ENCODE measurements around the gene TMEM201. TPM values are rescaled to one million over a fixed set of nuclear protein-coding genes. Genes with fewer than 3 reads are reported as not detected.
"Not testable (repeated sequence)": the region's sequence is repeated elsewhere in the genome, so short reads cannot be mapped to it uniquely, and the experiment has no call there.

The TMEM201 gene
- polyA plus RNA-seq, 1 donor, result 17.1 TPM

DNA sequence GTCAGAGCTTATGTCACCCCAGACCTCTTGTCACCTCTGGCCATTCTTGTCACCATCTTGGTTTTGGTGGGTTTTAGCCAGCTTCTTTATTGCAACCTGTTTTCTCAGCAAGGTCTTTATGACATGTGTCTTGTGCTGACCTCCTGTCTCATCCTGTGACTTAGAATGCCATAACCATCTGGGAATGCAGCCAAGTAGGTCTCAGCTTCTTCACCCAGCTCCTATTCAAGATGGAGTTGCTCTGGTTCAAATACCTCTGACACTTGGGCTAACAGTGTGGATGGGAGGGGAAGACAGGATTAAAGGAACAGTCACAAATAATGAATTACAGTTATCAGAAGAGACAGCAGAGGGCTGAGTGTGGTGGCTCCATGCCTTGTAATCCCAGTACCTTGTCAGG lies 32.3 kb downstream of the TMEM201 start:
- DNase-seq, result no peak

DNA sequence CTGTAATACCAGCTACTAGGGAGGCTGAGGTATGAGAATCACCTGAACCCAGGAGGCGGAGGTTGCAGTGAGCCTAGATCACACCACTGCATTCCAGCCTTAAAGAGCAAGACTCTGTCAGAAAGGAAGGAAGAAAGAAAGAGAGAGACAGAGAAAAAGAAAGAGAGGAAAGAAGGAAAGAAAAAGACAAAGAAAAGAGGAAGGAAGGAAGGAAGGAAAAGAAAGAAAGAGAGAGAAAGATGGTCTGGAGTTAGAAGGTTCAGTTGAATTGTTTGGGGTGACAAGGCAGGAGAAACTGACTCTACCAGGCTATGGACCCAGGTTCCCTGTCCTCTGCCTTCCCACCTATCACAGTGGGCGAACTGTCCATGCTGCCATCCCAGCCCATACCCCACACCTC lies 35.4 kb downstream of the TMEM201 start:
- no peak for DNase-seq

DNA sequence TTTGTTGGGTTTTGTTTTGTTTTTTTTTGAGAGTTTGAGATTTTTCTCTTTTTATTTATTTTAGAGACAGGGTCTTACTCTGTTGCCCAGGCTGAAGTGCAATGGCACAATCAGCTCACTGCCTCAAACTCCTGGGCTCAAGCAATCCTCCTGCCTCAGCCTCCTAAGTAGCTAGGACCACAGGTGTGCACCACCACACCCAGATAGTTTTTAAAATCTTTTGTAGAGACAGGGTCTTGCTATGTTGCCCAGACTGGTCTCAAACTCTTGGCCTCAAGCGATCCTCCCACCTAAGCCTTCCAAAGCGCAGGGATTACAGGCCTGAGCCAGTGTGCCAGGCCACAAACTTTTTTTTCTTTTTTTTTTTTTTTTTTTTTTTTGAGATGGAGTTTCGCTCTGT lies 36.3 kb downstream of the TMEM201 start:
- not testable (repeated sequence) for DNase-seq

DNA sequence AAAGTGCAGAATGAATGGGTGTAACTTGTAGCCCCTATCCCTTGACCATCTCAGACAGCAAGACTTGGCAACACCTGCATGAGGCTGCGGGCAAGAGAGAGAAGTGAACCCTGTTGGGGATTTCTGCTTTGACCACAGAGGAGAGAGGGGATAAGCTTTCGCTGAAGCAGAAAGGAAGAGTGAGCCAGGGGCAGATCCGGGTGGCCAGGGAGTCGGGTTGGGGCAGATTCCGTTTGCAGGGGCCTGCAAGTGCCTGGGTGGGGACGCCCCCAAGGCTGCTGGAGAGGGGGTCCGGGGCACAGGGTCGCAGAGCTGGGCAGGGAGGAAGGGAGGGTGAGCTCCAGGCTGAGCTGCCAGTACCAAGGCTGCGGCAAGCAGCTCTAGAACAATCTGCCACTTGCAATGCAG lies 37.5 kb downstream of the TMEM201 start:
- no peak for DNase-seq

DNA sequence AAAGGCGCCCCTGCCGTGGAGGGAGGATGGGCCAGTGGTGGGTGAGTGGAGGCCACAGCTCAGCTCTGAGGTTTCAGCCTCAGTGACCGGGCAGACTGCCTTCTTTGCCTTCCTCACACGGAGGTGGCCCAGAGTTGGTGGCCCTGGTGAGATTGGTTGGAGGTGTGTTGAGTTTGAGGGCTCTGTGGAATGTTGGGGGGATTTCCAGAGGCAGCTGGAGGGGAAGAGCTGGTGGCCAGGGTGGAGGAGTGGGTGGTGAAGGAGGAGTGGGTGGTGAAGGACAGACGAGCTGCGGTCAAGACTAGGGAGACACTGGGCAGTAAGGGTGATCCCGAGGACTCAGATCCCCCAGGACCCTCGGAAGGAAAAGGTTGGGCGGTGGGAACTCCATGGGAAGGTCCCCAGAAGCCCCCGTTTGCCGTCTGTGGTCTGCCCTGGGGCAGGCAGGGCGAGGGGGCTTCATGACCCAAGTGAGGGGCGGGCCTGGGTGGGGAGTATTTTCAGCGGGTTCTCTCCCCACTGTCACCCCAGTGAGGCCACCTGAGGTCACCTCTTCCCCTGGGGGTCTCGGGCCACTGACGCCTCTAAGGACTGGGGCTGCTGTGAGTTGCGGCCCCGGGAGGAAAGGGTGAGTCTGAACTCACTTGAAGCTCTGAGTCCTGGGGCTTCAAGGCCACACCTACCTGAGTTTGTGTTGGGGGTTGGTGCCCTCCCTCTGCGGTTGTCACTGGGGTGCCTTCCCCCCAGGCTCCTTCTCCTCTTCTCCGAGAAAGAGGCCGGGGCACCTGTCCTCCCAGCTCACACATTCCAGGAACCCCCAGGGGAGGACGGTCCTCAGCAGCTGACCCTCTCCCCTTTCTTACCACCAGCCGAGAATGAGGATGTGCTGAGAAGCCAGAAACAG lies 40.1 kb downstream of the TMEM201 start:
- DNase-seq, result no peak

DNA sequence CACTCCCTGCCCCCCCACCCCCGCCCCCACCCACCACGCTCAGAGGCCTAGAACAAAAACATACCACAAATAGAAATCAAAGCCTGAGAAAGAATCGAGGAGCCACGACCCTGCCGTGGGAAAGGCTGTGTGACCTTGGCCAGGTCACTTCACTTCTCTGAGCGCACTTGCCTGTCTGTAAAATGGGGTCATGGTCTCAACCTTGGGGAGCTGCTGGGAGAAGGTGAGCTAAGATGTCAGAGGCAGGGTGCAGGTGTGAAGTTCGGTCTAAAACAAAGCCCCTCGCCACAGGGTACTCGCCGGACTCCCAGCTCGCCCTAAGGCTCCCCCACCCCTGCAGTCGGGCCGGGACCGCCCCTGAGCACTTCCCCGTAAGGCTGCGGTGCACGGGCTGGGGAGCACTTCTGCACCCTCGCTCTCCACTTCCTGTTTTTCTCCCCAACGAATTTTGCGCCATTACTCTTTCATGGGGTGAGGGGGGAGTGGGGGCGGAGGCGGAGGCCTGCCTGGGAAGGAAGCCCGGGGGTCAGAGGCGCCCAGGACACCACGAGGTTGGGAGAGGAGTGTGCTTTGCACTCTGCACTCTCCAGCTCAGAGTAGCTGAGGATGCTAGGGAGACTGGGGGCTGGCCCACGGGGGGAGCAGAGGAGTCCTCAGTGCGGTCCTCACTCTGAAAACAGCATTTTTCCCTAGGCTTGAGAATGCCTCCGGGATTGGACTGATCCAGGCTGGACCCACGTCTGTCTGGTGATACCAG lies 40.9 kb downstream of the TMEM201 start:
- DNase-seq, result no peak

DNA sequence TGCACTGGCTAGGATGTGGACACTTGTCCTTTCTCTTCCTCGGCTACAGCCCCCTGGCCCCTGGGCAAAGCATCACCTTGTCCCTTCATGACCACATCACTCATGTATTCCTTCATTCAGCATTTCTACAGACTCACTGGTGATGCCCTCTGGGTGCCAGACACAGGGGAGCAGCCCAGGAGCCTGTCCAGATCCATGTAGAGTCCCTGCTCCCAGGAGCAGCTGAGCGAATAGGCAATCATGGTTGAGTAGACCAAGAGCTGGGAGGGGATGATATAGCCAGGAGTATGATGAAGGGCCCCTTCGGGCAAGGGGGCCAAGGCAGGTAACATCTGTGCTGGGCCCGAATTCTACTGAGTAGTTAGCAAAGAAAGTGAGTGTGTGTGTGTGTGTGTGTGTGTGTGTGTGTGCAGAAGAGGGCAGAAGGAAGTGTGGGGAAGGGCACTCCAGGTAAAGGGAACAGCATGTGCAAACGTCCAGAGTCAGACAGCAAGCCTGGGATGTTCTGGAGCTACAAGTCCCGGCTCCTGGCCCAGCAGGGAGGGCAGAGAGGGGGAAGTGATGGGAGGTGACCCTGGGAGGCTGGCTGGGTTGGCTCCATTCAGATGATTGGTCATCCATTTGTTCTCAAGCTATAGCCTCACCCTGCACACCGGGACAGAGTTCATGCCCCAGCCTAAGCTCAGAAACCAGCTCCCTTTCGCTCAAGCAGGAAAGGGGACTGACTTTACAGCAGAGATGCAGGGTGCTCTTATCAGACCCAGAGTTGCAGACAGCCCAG lies 41.8 kb downstream of the TMEM201 start:
- no peak for DNase-seq

DNA sequence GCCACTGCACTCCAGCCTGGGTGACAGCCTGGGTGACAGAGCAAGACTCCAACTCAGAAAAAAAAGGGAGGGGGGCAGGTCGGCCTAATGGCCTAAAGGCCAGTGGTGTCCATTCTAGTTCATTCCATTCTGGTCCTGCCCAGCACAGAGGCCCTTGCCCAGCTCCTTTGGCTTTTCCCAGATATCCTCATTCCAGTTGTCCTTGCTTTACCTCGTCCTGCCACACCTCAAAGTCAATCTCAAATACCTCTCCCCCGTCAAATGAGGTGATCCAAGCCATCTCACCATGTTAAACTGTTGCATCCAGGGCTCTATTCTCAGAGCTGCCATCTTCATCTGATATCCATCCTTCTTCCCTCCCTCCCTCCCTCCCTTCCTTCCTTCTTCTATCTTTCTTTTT lies 42.9 kb downstream of the TMEM201 start:
- DNase-seq, result no peak

DNA sequence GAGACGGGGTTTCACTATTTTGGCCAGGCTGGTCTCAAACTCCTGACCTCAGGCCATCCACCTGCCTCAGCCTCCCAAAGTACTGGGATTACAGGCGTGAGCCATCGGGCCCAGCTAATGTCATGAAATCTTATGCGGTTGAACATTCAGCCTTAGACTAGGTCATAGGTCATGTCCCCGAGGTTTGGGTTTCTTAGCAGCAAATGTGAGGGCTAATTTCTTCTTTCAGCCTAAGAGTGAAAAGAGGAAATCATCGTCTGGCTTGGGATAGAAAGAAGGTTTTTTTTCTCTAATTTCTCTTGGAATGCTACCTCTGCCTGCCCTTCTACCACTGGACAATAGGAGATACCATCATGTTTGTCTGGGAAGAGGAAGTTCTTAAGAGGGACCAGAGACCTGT lies 44.8 kb downstream of the TMEM201 start:
- no peak for DNase-seq

DNA sequence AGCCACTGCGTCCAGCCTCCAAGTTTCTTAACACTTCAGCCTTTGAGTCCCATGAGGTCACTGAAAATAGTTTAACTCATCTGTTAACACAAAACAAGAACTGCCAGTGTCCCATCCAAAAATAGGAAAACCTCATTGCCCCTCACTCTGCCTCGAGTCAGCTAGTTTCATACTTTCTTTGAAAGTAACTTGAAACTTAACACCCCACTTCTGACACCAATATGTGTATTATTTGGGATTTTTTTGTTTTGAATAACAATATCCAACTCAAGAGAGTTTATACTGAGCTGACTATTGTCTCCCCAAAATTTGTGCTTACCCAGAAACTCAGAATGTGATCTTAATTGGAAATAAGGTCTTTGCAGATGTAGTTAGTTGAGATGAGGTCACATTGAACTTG lies 45.9 kb downstream of the TMEM201 start:
- no peak for DNase-seq

DNA sequence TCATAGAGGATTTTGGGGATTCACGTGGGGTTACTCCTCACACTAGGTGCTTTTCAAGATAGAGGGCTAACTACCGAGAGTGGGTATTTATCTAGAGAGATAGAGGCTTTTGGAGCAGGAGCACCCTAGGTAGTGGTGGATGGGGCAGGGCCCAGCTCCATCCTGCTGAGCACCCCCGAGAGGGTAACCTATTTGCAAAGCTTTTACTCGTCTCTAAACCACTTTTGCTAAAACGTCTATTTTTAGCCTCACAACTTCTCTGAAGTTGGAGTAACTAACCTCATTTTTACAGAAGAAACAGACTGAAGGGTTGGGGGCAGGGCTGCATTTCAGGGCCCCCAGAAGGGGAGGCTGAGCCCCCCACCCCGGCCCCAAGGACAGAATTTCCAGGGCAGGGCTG lies 50.5 kb downstream of the TMEM201 start:
- no peak for DNase-seq

DNA sequence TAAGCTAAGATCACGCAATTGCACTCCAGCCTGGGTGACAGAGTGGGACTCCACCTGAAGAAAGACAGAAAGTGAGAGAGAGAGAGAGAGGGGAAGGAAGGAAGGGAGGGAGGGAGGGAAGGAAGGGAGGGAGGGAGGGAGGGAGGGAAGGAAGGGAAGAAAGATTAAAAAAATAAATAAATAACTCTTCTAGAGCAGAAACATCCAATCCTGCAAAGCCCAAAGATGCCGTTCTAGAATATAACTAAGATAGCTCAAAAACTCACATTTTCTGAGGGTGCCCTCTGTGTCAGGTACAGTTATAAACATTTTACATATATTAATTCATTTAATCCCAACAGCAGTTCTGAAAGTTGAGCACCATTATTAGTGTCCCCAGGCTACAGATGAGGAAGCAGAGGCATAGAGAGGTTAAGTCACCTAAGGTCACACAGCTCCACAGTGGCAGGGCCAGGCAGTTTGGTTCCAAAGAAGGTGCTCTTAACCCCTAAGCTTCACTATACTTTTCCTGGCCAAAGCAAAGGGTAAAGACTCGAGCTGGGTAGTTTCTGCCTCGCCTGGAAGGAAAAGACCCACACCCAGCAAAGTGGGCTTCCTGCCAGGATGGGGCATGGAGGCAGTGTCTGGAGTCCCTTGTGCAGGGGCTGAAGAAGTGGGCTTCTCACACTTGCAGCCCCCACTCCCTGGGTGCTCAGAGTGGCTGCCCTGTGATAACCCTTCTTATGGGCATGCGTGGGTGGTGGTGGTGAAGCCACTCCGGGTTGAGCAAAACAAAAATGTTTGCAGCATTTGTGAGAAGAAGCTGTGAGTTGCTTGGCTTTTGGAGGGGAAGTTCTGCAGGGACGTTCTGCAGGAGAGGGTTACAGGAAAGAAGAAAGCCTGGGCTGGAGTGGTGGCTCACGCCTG lies 54.9 kb downstream of the TMEM201 start:
- no peak for DNase-seq

DNA sequence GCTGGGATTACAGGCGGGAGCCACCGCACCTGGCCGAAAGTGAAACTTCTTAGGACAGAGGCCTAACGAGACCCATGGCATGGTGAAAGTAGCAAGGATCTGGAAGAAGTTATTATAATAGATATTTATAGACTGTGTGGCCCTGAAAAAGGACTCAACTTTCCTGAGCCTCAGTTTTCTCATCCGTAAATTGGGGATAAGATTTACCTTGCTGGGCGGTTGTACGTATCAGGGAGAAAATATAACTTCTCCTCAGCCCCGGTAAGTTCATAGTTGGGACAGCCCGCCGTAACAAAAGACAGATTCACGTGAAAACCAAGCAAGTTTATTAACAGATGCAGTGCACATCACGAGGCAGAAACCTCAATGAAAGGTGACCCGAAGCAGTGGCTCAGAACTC lies 57.3 kb downstream of the TMEM201 start:
- DNase-seq, result no peak

DNA sequence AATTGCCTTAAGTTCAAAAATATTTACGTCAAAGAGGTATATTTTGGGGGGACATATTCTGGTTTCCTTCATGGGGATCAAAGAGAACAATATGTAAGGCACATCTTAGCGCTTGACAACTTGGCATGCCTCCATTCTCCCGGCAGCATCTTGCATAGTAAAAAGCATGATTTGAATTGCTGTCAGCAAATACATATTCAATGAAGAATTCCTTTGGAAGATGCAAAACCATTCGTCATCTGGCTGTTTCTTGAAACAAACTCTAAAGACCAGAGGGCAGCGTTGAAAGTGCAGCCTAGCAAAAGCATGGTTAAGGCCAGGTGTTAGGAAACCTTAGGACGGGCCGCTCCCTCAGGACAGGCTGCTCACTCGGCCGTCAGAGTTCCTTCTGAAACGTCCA lies 59.5 kb downstream of the TMEM201 start:
- DNase-seq, result no peak

DNA sequence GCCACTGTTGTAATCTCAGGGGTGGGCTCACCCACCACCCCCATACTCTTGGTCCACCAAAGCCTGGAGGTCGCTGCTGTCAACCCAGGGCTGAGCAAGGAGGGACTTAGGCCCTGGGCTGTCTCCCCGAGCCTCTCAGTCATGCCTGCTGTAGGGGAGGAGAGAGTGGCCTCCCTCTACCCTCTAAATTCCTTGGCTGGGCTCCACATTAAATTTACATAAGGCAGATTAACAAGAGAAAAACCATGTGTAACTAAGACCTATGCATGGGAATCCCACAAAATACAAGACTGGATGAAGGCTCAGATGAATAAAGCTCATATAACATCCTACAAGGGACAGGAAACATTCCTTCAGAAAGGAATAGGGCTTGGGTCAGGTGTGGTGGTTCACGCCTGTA lies 61.1 kb downstream of the TMEM201 start:
- DNase-seq, result no peak

DNA sequence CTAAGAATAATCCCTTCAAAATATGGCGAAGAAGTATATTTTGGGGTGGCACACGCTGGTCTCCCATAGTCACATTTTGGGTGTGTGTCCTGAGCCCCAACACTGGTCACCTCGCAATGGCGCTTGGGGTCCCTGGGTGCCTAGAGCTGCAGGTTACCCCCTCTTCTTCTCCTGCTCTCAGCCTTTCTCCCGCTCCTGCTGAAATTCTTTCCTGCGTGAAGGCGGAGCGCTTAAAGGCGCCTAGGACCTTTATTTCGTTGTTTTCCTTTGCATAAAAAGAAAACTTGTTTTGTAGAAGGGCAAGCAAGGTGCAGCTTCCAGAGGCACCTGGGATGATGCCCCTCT lies 62.5 kb downstream of the TMEM201 start:
- no peak for DNase-seq

DNA sequence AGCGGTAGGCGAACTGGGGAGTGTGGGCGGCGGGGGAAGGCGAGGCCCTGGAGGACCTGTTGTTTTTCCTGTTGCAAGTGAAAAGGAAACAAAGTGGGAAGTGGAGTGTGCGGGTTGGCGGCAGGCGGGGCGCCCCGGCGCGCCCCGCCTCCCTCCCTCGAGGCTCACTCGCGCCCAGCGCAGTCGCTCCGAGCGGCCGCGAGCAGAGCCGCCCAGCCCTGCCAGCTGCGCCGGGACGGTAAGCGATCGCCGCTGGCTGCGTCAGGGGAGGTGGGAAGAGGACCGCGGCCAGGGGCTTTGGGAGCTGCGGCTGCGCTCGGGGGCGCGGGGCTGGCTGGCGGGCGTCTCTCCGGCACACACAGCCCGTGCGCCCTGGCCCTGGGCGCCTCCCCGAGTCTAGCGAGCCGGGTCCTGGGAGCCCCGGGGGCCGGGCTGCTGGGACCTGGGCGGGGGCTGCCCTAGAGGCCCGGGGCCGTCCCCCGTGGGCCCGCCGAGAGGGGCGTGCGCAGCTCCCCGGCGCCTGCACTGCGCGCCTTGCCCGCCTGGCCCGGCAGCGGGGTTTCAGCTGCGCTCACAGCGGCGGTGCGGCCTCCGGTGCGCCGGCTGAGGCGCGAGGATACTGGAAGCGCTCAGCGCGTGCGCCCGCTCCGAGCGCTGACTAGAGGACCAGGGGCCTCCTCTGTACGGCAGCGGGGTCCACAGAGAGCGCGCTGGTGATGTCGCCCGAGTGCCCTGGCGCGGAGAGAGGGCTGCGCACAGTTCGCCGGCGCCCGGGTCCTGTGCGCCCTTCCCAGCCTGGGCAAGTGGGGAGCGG lies 63.1 kb downstream of the TMEM201 start, which contains the start of gene PIK3CD:
TSS of gene PIK3CD (plus strand) at position 167 of the 814 bp plus-strand sequence. CDS start 58,725 bp downstream, outside the sequence.
- DNase-seq, result peak; percentile 32

DNA sequence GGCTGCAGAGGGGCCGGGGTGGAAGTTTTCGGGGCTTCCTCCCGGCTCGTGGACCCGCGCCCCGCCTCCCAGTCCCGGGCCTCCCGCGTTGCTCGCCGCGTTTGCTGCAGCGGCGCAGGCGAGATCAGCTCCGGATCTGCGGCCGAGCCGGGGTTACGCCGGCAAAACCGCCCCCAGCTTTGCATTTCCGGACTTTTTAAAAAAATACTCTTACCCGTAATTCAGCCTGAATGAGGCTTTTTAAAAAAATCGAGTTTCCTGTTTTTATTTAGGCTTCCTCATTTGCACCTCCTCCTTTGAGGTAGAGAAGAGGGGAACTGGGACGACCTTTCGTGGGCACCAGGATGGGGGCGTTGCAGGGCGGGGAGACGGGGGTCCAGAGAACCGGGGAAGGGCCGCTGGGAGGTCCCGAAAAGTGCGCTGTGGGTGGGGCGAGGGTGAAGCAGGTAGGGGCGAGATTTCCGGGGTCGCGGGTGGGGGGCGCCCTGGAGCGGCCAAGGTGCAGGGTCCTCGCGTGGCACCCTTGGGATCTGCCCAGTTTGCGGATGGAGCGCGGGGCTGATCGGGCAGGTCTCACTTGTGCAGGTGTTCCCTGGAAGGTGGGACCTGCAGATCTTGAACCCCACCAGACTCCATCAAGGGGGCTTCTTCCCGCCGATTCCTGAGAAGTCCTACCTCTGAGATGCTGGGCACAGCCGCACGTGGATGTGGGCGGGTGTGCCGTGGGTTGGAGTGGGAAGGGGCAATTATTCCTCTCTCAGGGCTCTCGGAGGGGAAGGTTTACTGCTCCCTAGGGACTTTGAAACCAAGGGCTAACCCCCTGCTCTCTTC lies 63.9 kb downstream of the TMEM201 start:
- DNase-seq, result no peak

DNA sequence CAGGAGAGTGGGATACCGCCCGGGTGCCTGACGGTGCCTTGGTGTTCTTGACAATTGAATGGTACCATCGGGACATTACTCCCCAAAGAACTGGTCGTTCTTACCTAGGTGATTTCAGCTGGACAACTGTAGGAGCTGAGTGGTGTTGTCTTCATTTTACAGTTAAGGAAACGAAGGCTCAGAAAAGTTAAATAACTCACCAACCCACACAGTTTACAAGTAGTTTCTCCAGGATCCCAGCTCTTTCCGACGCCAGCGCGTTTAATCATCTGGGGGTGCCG lies 64.4 kb downstream of the TMEM201 start:
- DNase-seq, result no peak

DNA sequence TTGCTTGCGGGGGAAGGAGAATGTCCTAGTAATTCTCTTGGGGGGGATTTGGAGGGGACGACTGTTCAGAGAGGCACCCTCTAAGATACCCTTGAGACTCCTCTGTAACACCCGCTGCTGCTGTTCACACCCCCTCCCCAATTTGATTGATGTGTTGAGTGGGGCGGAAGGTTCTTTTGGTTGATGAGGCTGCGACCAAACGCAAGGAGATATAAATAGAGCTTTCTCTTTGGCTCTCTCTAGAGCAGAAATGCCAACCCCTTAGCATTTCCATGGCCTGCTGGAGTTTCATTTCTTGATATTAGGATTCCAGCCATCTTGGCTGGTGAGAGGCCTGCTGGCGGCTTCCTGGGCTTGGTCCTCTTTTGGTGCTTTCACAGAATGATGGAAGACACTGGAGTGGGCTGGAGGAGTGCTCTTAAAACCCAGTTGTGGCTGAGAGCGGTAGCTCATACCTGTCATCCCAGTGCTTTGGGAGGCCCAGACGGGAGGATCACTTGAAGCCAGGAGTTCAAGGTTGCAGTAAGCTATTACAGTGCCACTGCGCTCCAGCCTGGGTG lies 64.9 kb downstream of the TMEM201 start:
- DNase-seq, result no peak

Data from left kidney (tissue), 2 donors.